Cardiac muscle cell (in vitro differentiated cells and primary cell): ENCODE data around the gene LDLRAD4. TPM values are rescaled to one million over a fixed set of nuclear protein-coding genes. Genes with fewer than 3 reads are reported as not detected.

ENCODE experiments used
- DNase-seq, 2 donors: peaks; one replicate each; pipeline versions ENCODE4 v3.0.0 to v3.0.0-alpha.2; 2010 to 2017; ENCODE audit warnings: low read depth in 1 of 2, low spot score in 1 of 2
- H3K27ac ChIP-seq: fragments of 200-600 bp; sonication (generic); 2 replicates; pipeline ENCODE4 v1.5.1; 2016
- H3K27me3 ChIP-seq: fragments of 200-600 bp; sonication (generic); 2 replicates; pipeline ENCODE4 v1.6.0; 2016; ENCODE audit warnings: control low read depth
- H3K36me3 ChIP-seq: fragments of 200-600 bp; sonication (generic); 2 replicates; pipeline ENCODE4 v1.5.1; 2016; ENCODE audit warnings: control low read depth
- H3K4me1 ChIP-seq: fragments of 200-600 bp; sonication (generic); 2 replicates; pipeline ENCODE4 v1.8.1; 2017; ENCODE audit warnings: low read depth, mild to moderate bottlenecking, mixed run types
- H3K4me3 ChIP-seq: fragments of 200-600 bp; sonication (generic); 2 replicates; pipeline ENCODE4 v1.5.1; 2016; ENCODE audit warnings: mild to moderate bottlenecking
- H3K9me3 ChIP-seq: fragments of 200-600 bp; sonication (generic); 2 replicates; pipeline ENCODE4 v1.5.1; 2017; ENCODE audit warnings: low read depth, mild to moderate bottlenecking, control low read depth
- CTCF ChIP-seq: IDR thresholded peaks from 2 replicates; pipeline ENCODE4 v1.5.1; 2012; ENCODE audit warnings: low read depth, mild to moderate bottlenecking, low read length
- polyA plus RNA-seq: library from polyadenylated mRNA; unstranded; fragments of >200 nt; fragmentation: Nextera tagmentation; extraction: Ambion mirVana; gene quantifications from 2 replicates; pipeline ENCODE4 v1.2.1, GENCODE V29; 2016
- total RNA-seq: library from RNA; depleted of rRNA; stranded (reverse); fragments of >200 nt; gene quantifications from 2 replicates; pipeline ENCODE4 v1.2.3, GENCODE V29; 2016

LDLRAD4 gene
- total and polyA plus RNA-seq, 2 experiments from 2014 or later = 10.5 to 11.5 TPM

- peak in 1 of 2 donors; percentile 30 for DNase-seq
- TF ChIP-seq CTCF = no peak
These were observed 390.4 kb downstream of the LDLRAD4 start for GRCh38 chr18:13608791-13609532.

GRCh38 chr18:13610555-13611141, 392.1 kb downstream of the LDLRAD4 start:
- Histone ChIP-seq H3K4me1 (peaks cover 34% of the 10 kb centered on the region), H3K4me3 (no peak overlapping the region), H3K9me3 (no peaks in the 10 kb centered on the region), H3K36me3 (no peaks in the 10 kb centered on the region), H3K27ac (no peak overlapping the region), H3K27me3 (peaks cover 25% of the 10 kb centered on the region)
- DNase-seq = no peak
- no peak for TF ChIP-seq CTCF

More at GRCh38 chr18:13608791-13609532, 390.4 kb downstream of the LDLRAD4 start:
- Histone ChIP-seq H3K4me3 (no peak overlapping the region), H3K27me3 (peaks cover 25% of the 10 kb centered on the region), H3K4me1 (peaks cover 28% of the 10 kb centered on the region), H3K9me3 (no peaks in the 10 kb centered on the region), H3K27ac (no peak overlapping the region), H3K36me3 (no peaks in the 10 kb centered on the region)

GRCh38 chr18:13611142-13611600, 392.6 kb downstream of the LDLRAD4 start:
- Histone ChIP-seq H3K27ac (no peak overlapping the region), H3K4me1 (peaks cover 34% of the 10 kb centered on the region), H3K27me3 (peaks cover 25% of the 10 kb centered on the region), H3K9me3 (no peaks in the 10 kb centered on the region), H3K4me3 (no peak overlapping the region), H3K36me3 (no peaks in the 10 kb centered on the region)
- DNase-seq = peak in 1 of 2 donors; percentile 46
- no peak for TF ChIP-seq CTCF

GRCh38 chr18:13611601-13612195, 393.1 kb downstream of the LDLRAD4 start:
- Histone ChIP-seq H3K4me3 (no peak overlapping the region), H3K27ac (no peak overlapping the region), H3K4me1 (peaks cover 34% of the 10 kb centered on the region), H3K9me3 (no peaks in the 10 kb centered on the region), H3K36me3 (no peaks in the 10 kb centered on the region), H3K27me3 (peaks cover 25% of the 10 kb centered on the region)
- peak; percentile 35 to 83 for DNase-seq
- no peak for TF ChIP-seq CTCF

- no peak for DNase-seq
- H3K36me3 ChIP-seq = no peaks in the 10 kb centered on the region
- TF ChIP-seq CTCF = no peak
- peaks cover 34% of the 10 kb centered on the region for H3K4me1 ChIP-seq
- H3K27ac ChIP-seq = no peak overlapping the region
- no peak overlapping the region for H3K4me3 ChIP-seq
- peaks cover 25% of the 10 kb centered on the region for H3K27me3 ChIP-seq
- no peaks in the 10 kb centered on the region for H3K9me3 ChIP-seq
These were observed 393.8 kb downstream of the LDLRAD4 start for GRCh38 chr18:13612196-13612997.
